ENCODE measurements around the gene TNRC6B.

The TNRC6B gene

GRCh38 chr22:40240160-40240559 lies 62.4 kb downstream of the TNRC6B start:
- DNase-seq: no peak

- no peak for DNase-seq
Measured at GRCh38 chr22:40240686-40241085, 63.0 kb downstream of the TNRC6B start.

- no peak for DNase-seq
Measured at GRCh38 chr22:40241200-40241763, 63.6 kb downstream of the TNRC6B start.

GRCh38 chr22:40243891-40244290 lies 66.2 kb downstream of the TNRC6B start:
- peak; percentile 61 to 81 (median 70) for DNase-seq

- DNase-seq: no peak
Measured at GRCh38 chr22:40244586-40244985, 66.9 kb downstream of the TNRC6B start.

- no peak for DNase-seq
Measured at GRCh38 chr22:40247976-40248375, 70.3 kb downstream of the TNRC6B start.

GRCh38 chr22:40249286-40249685 lies 71.6 kb downstream of the TNRC6B start:
- DNase-seq: no peak

- no peak for DNase-seq
Measured at GRCh38 chr22:40250608-40251007, 72.9 kb downstream of the TNRC6B start.

GRCh38 chr22:40251106-40251505 lies 73.4 kb downstream of the TNRC6B start:
- no peak for DNase-seq

- no peak for DNase-seq
Measured at GRCh38 chr22:40252146-40252545, 74.4 kb downstream of the TNRC6B start.

- no peak for DNase-seq
Measured at GRCh38 chr22:40256516-40256915, 78.8 kb downstream of the TNRC6B start.

GRCh38 chr22:40258017-40258416 lies 80.3 kb downstream of the TNRC6B start:
- no peak for DNase-seq

GRCh38 chr22:40258501-40258915 lies 80.8 kb downstream of the TNRC6B start:
- no peak for DNase-seq

GRCh38 chr22:40261783-40262182 lies 84.1 kb downstream of the TNRC6B start:
- no peak for DNase-seq

GRCh38 chr22:40263191-40263590 lies 85.5 kb downstream of the TNRC6B start:
- peak in 3 of 4 experiments; percentile 37 to 47 (median 39) for DNase-seq

GRCh38 chr22:40265783-40266182 lies 88.1 kb downstream of the TNRC6B start:
- peak; percentile 71 to 82 (median 78) for DNase-seq

GRCh38 chr22:40270031-40270430 lies 92.3 kb downstream of the TNRC6B start:
- no peak for DNase-seq

- no peak for DNase-seq
Measured at GRCh38 chr22:40270748-40271373, 93.1 kb downstream of the TNRC6B start.

- no peak for DNase-seq
Measured at GRCh38 chr22:40271440-40271839, 93.7 kb downstream of the TNRC6B start.

- no peak for DNase-seq
Measured at GRCh38 chr22:40273319-40273718, 95.6 kb downstream of the TNRC6B start.

GRCh38 chr22:40276996-40277823 lies 99.5 kb downstream of the TNRC6B start:
- DNase-seq: peak in 2 of 4 experiments; percentile 69

- no peak for DNase-seq
Measured at GRCh38 chr22:40279017-40279416, 101.3 kb downstream of the TNRC6B start.

GRCh38 chr22:40281717-40282116 lies 104.0 kb downstream of the TNRC6B start:
- DNase-seq: no peak

- DNase-seq: no peak
Measured at GRCh38 chr22:40285513-40285912, 107.8 kb downstream of the TNRC6B start.
